Measurements from ENCODE around the gene ALOX12.

- no peak for TF ChIP-seq POLR2A (IDR thresholded peaks at IDR 0.05)
- TF ChIP-seq, protein P1, sequence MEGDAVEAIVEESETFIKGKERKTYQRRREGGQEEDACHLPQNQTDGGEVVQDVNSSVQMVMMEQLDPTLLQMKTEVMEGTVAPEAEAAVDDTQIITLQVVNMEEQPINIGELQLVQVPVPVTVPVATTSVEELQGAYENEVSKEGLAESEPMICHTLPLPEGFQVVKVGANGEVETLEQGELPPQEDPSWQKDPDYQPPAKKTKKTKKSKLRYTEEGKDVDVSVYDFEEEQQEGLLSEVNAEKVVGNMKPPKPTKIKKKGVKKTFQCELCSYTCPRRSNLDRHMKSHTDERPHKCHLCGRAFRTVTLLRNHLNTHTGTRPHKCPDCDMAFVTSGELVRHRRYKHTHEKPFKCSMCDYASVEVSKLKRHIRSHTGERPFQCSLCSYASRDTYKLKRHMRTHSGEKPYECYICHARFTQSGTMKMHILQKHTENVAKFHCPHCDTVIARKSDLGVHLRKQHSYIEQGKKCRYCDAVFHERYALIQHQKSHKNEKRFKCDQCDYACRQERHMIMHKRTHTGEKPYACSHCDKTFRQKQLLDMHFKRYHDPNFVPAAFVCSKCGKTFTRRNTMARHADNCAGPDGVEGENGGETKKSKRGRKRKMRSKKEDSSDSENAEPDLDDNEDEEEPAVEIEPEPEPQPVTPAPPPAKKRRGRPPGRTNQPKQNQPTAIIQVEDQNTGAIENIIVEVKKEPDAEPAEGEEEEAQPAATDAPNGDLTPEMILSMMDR (IDR thresholded peaks at IDR 0.05) = no peak
Observed at GRCh38 chr17:7017827-7018200, 22.0 kb downstream of the ALOX12 start.
